Kidney (tissue), 14 donors: Measurements from ENCODE around the gene CLIC5. TPM values are rescaled to one million over a fixed set of nuclear protein-coding genes. Genes with fewer than 3 reads are reported as not detected.

Source experiments
- DNase-seq, 5 donors: peaks; one replicate each; pipeline ENCODE4 v3.0.0-alpha.2; 2013 to 2020
- FAIRE-seq: peaks from 2 replicates; lab custom pipeline; 2012; peaks lifted over from hg19 to GRCh38; lab: Jason Lieb, UNC
- H3K27ac ChIP-seq, 2 donors: one replicate each; pipeline ENCODE4 v1.7.0; 2013; ENCODE audit warnings: low read depth in 2 of 2, low read length in 2 of 2, inconsistent platforms in 1 of 2
- H3K27me3 ChIP-seq: one replicate; pipeline ENCODE4 v1.7.1; 2013; ENCODE audit warnings: low read length, inconsistent platforms; ENCODE audit not compliant: control insufficient read depth, insufficient read depth
- H3K36me3 ChIP-seq, 3 donors: one replicate each; pipeline versions ENCODE4 v1.7.0 to v1.7.1; 2013; ENCODE audit warnings: low read length in 3 of 3, control low read depth in 1 of 3, inconsistent platforms in 1 of 3; ENCODE audit not compliant: insufficient read depth in 3 of 3, control insufficient read depth in 2 of 3
- H3K4me1 ChIP-seq, 3 donors: one replicate each; pipeline versions ENCODE4 v1.7.0 to v1.7.1; 2013; ENCODE audit warnings: low read length in 3 of 3, inconsistent platforms in 1 of 3, low read depth in 1 of 3; ENCODE audit not compliant: control insufficient read depth in 2 of 3, insufficient read depth in 2 of 3
- H3K4me3 ChIP-seq, 3 donors: one replicate each; pipeline versions ENCODE4 v1.7.0 to v1.8.1; 2013; ENCODE audit warnings: low read length in 3 of 3, control low read depth in 1 of 3, inconsistent platforms in 1 of 3
- H3K9ac ChIP-seq, 3 donors: one replicate each; pipeline versions ENCODE4 v1.7.0 to v1.7.1; 2013; ENCODE audit warnings: low read length in 3 of 3, control low read depth in 1 of 3, inconsistent platforms in 1 of 3
- H3K9me3 ChIP-seq, 3 donors: one replicate each; pipeline versions ENCODE4 v1.7.0 to v1.7.1; 2013; ENCODE audit warnings: low read length in 3 of 3, control low read depth in 1 of 3, inconsistent platforms in 1 of 3; ENCODE audit not compliant: control insufficient read depth in 2 of 3, insufficient read depth in 1 of 3
- intact Hi-C: fragments of 100-400 bp; cut with DNase I; formaldehyde crosslinking; loops from one replicate; pipeline ENCODE4 v1.11.1; 2022
- polyA plus RNA-seq: library from polyadenylated mRNA; stranded (reverse); fragments of 350-450 nt; fragmentation: Illumina TruSeq; extraction: RNeasy Lipid Tissue Mini Kit (QIAGEN cat#74804); gene quantifications from one replicate; pipeline ENCODE4 v1.2.3, GENCODE V29; 2014; ENCODE audit warnings: low read depth, low replicate concordance; ENCODE audit not compliant: insufficient read depth
- total RNA-seq: library from RNA; stranded (reverse); fragmentation: NEBNext Ultra II Directional; extraction: Animal tissue kit (Norgen Biotek cat#: 25700); gene quantifications from one replicate; pipeline ENCODE4 v1.2.1, GENCODE V29; 2021
- TF ChIP-seq, protein P1 (sequence below): IDR thresholded peaks from 3 replicates; pipeline ENCODE4 v1.5.1; 2012; ENCODE audit warnings: mild to moderate bottlenecking, moderate library complexity, borderline replicate concordance; ENCODE audit not compliant: insufficient read depth; ENCODE audit errors: extremely low read depth
- donor health status: control.
- donor health status: control.
- donor health status: control.
- donor health status: control.
- donor health status: control.
- donor health status: DM: yes; HTN: yes; CAD: no.
- donor health status: Normal renal cell carcinoma (clear cell type).

CLIC5 gene
- total and polyA plus RNA-seq, 2 donors from 2014 or later = 7.4 to 54.3 TPM

DNA sequence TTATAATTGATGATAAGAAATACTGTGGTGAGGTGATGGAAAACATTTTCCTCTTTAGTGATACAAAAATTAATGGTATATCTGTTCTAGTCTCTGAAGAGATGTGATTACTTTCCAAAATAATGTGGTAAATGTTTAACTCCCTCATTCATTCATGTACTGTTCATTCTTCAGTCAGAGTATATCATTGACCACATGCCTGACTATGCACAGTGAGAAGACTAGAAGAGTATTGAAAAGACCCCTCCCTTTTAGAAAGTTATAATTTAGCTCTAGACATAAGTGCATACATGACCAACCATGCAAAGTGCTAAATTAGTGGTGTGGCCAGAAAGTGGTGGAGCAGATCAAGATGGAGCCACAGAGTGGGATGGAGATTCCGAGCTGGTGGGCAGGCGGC, 133.0 kb downstream of the CLIC5 start:
- Histone ChIP-seq H3K27me3 (no peaks in the 10 kb centered on the region), H3K36me3 (no peaks in the 10 kb centered on the region), H3K27ac (no peak overlapping the region), H3K9me3 (no peaks in the 10 kb centered on the region), H3K4me3 (no peak overlapping the region), H3K4me1 (no peaks in the 10 kb centered on the region), H3K9ac (no peak overlapping the region)
- FAIRE-seq (no peak), DNase-seq (peak in 2 of 5 donors; percentile 24 to 37)
- intact Hi-C loops = no loop called here
- TF ChIP-seq, protein P1, sequence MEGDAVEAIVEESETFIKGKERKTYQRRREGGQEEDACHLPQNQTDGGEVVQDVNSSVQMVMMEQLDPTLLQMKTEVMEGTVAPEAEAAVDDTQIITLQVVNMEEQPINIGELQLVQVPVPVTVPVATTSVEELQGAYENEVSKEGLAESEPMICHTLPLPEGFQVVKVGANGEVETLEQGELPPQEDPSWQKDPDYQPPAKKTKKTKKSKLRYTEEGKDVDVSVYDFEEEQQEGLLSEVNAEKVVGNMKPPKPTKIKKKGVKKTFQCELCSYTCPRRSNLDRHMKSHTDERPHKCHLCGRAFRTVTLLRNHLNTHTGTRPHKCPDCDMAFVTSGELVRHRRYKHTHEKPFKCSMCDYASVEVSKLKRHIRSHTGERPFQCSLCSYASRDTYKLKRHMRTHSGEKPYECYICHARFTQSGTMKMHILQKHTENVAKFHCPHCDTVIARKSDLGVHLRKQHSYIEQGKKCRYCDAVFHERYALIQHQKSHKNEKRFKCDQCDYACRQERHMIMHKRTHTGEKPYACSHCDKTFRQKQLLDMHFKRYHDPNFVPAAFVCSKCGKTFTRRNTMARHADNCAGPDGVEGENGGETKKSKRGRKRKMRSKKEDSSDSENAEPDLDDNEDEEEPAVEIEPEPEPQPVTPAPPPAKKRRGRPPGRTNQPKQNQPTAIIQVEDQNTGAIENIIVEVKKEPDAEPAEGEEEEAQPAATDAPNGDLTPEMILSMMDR = no peak

DNA sequence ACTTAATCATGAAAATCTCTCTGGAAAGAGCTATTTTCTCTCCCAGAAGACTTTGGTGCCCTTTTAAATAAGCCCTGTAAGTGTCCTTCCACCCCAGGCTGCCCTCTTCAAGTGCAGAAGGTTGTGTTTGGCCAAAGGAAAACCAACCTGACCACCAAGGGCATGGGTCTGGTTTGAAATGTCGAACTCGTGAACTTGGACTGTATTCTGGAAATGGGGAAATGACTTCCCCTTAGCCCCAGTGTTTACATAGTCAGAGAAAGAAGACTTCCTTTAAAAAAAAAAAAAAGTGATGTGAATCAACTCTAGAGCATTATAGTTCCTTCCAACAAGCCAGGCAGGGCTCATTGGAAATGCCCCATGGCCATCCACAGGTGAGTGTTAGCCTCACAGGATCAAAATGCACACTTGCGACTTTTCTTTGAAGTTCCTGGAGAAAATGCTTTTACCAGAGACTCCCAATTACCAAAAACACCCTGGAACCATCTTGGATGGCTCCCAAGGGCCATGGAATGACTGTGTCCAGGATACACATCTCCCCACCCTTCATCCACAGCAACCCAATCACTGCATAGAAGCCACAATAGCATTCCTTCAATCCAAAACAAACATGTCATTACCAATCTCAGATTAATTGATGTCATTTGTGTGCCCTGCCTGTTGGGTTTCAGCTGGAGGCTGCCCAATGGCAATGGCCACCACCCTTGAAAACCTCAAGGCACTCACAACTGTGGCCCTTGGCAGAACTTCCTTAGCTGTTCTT, 133.8 kb downstream of the CLIC5 start:
- DNase-seq = no peak
- H3K9me3 ChIP-seq = no peaks in the 10 kb centered on the region
- no peak overlapping the region for H3K27ac ChIP-seq
- H3K4me1 ChIP-seq = no peaks in the 10 kb centered on the region
- no peak for FAIRE-seq
- TF ChIP-seq, protein P1 = no peak
- no peaks in the 10 kb centered on the region for H3K27me3 ChIP-seq
- H3K4me3 ChIP-seq = no peak overlapping the region
- H3K36me3 ChIP-seq = no peaks in the 10 kb centered on the region
- no peak overlapping the region for H3K9ac ChIP-seq
- intact Hi-C loops = no loop called here

DNA sequence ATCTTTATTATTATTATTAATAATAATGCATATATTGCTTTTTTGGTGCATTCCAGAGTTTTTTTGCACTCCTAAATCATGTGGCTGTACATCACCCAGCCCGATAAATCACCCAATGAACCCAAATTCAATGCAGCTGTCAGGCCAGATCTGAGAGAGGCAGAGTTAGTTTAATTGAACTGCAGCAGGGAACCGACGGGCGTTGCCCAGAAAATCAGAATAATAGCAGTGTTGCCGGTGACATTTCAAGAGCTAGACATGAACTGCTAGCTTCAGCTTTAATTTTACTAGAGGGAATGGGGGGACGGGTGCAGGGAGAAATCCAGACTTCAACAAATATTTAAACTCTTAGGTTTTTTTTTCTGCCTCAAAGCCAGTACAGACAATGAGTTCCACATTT, 135.0 kb downstream of the CLIC5 start:
- H3K9ac ChIP-seq = no peak overlapping the region
- DNase-seq (peak in 2 of 5 donors; percentile 56 to 74), FAIRE-seq (no peak)
- no peaks in the 10 kb centered on the region for H3K27me3 ChIP-seq
- no peaks in the 10 kb centered on the region for H3K4me1 ChIP-seq
- intact Hi-C loops = no loop called here
- no peak overlapping the region for H3K4me3 ChIP-seq
- H3K9me3 ChIP-seq = no peaks in the 10 kb centered on the region
- no peaks in the 10 kb centered on the region for H3K36me3 ChIP-seq
- TF ChIP-seq, protein P1 = no peak
- no peak overlapping the region for H3K27ac ChIP-seq
